Stomach (tissue), 9 donors: ENCODE results near the gene NIT2. TPM values are rescaled to one million over a fixed set of nuclear protein-coding genes. Genes with fewer than 3 reads are reported as not detected.

Experiments
- DNase-seq, 2 donors: peaks; one replicate each; pipeline versions ENCODE4 v3.0.0 to v3.0.0-alpha.2; 2013 to 2019
- H3K27ac ChIP-seq, 5 donors: fragments of 200-600 bp in 4 of 5; sonication (generic) in 4 of 5; one replicate each; pipeline ENCODE4 v1.5.1; 2013 to 2019; ENCODE audit warnings: mild to moderate bottlenecking in 1 of 5, moderate library complexity in 1 of 5
- H3K27me3 ChIP-seq, 3 donors: fragments of 200-600 bp; sonication (generic); one replicate each; pipeline ENCODE4 v1.5.1; 2017 to 2019; ENCODE audit warnings: mixed run types in 1 of 3
- H3K36me3 ChIP-seq, 4 donors: fragments of 200-600 bp; sonication (generic); 1 replicate in 3 of 4; 2 replicates in 1 of 4; pipeline ENCODE4 v1.5.1; 2016 to 2019
- H3K4me1 ChIP-seq, 4 donors: fragments of 200-600 bp; sonication (generic); one replicate each; pipeline ENCODE4 v1.5.1; 2016 to 2019
- H3K4me3 ChIP-seq, 4 donors: fragments of 200-600 bp; sonication (generic) in 3 of 4; one replicate each; pipeline ENCODE4 v1.5.1; 2016 to 2019; ENCODE audit warnings: mild to moderate bottlenecking in 1 of 4
- H3K9me3 ChIP-seq, 4 donors: fragments of 200-600 bp; sonication (generic); one replicate each; pipeline ENCODE4 v1.5.1; 2016 to 2019
- CTCF ChIP-seq, 7 experiments: fragments of 450-650 bp in 4 of 7; fragments of 200-600 bp in 3 of 7; sonication (generic) in 3 of 7; IDR thresholded peaks; one replicate each; pipeline ENCODE4 v1.5.1; 2016 to 2019; ENCODE audit warnings: antibody characterized with exemption in 7 of 7, control low read depth in 2 of 7, mild to moderate bottlenecking in 1 of 7
- EP300 ChIP-seq: sonication (generic); formaldehyde crosslinking; IDR thresholded peaks from one replicate; pipeline ENCODE4 v1.6.1; 2017; ENCODE audit warnings: antibody characterized with exemption
- POLR2A ChIP-seq, 4 donors: fragments of 450-650 bp; IDR thresholded peaks; one replicate each; pipeline ENCODE4 v1.6.1; 2016; ENCODE audit warnings: antibody characterized with exemption in 4 of 4, control low read depth in 2 of 4, mild to moderate bottlenecking in 1 of 4, moderate library complexity in 1 of 4
- POLR2AphosphoS5 ChIP-seq, 3 donors: sonication (generic); formaldehyde crosslinking; IDR thresholded peaks; one replicate each; pipeline ENCODE4 v1.6.1; 2016; ENCODE audit warnings: antibody characterized with exemption in 3 of 3
- WGBS, 5 donors: extraction: QIAGEN DNeasy Blood & Tissue Kit in 3 of 5; methylation state at CpG; one replicate each; pipeline versions ENCODE4 v1.1.5 to v1.1.7; 2013 to 2018; 5-methylcytosine and 5-hydroxymethylcytosine counted together
- intact Hi-C: fragments of 100-400 bp; cut with DNase I; formaldehyde crosslinking; loops from one replicate; pipeline ENCODE4 v1.15.1; 2023; ENCODE audit warnings: low total_unique reads
- polyA plus RNA-seq, 3 donors: library from polyadenylated mRNA; stranded (reverse); fragments of 200-250 nt; gene quantifications; one replicate each; pipeline ENCODE4 v1.2.3, GENCODE V29; 2013
- total RNA-seq, 5 donors: library from RNA; depleted of rRNA; stranded (reverse); fragments of >200 nt; gene quantifications; one replicate each; pipeline versions ENCODE4 v1.1.0 to v1.2.3, GENCODE V29; 2014 to 2016
- donor health status: healthy with polysubstance abuse.
- donor health status: Bipolar disorder and iron deficiency.
- donor health status: healthy.

The NIT2 gene
- total and polyA plus RNA-seq, 8 donors = 4.3 to 53.1 (median 29.6) TPM

GRCh38 chr3:100360757-100361496, 26.4 kb downstream of the NIT2 start:
- Histone ChIP-seq H3K9me3 (no peaks in the 10 kb centered on the region), H3K27ac (no peak overlapping the region), H3K4me1 (no peaks in the 10 kb centered on the region), H3K36me3 (peaks cover 16 to 88% (median 72%) of the 10 kb centered on the region in 4 donors), H3K4me3 (no peak overlapping the region), H3K27me3 (no peaks in the 10 kb centered on the region)
- intact Hi-C loops = no loop called here
- 86 to 94% (median 93%) methylated on average over 4 of the region's 4 CpGs for WGBS, 5 donors
- TF ChIP-seq CTCF (IDR thresholded peaks at IDR 0.05) = no peak
- no peak for DNase-seq

GRCh38 chr3:100361897-100362296, 27.3 kb downstream of the NIT2 start:
- Histone ChIP-seq H3K36me3 (peaks cover 21 to 93% (median 74%) of the 10 kb centered on the region in 4 donors), H3K27me3 (no peaks in the 10 kb centered on the region), H3K9me3 (no peaks in the 10 kb centered on the region), H3K4me1 (no peaks in the 10 kb centered on the region), H3K4me3 (no peak overlapping the region), H3K27ac (no peak overlapping the region)
- no peak for DNase-seq
- no peak for TF ChIP-seq EP300
- TF ChIP-seq POLR2A (IDR thresholded peaks at IDR 0.05) = no peak
- TF ChIP-seq CTCF (IDR thresholded peaks at IDR 0.05) = no peak
- TF ChIP-seq POLR2AphosphoS5 (IDR thresholded peaks at IDR 0.05) = no peak
- intact Hi-C loops = no loop called here
- 69 to 84% (median 71%) methylated on average over 1 of the region's 1 CpG for WGBS, 5 donors

DNA sequence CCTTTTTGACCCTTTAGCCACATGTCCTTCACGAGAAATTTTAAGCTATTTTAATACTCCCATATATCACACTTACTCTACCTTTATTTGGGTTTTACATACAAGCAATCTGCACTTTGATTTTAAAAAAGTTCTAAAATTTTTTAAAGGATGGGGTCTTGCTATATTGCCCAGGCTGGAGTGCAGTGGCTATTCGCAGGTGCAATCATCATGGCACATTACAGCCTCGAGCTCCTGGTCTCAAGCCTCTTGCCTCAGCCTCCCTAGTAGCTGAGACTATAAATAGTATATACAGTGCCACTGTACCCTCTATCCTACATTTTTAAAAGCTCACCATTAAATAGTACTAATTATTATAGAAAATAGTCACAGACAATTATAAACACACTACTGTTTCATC, 29.9 kb downstream of the NIT2 start:
- H3K4me3 ChIP-seq = no peak overlapping the region
- H3K4me1 ChIP-seq = no peaks in the 10 kb centered on the region
- TF ChIP-seq POLR2AphosphoS5 (IDR thresholded peaks at IDR 0.05) = no peak
- no peak for TF ChIP-seq CTCF (IDR thresholded peaks at IDR 0.05)
- TF ChIP-seq EP300 = no peak
- TF ChIP-seq POLR2A (IDR thresholded peaks at IDR 0.05) = no peak
- WGBS, 5 donors = 93 to 99% (median 97%) methylated on average over 3 of the region's 3 CpGs
- no peak overlapping the region for H3K27ac ChIP-seq
- H3K9me3 ChIP-seq = no peaks in the 10 kb centered on the region
- H3K36me3 ChIP-seq = peaks cover 15 to 100% (median 82%) of the 10 kb centered on the region in 4 donors
- DNase-seq = no peak
- no peaks in the 10 kb centered on the region for H3K27me3 ChIP-seq
- intact Hi-C loops = no loop called here

- no peak for TF ChIP-seq EP300
- TF ChIP-seq CTCF (IDR thresholded peaks at IDR 0.05) = no peak
- TF ChIP-seq POLR2AphosphoS5 (IDR thresholded peaks at IDR 0.05) = no peak
- TF ChIP-seq POLR2A (IDR thresholded peaks at IDR 0.05) = no peak
- no peaks in the 10 kb centered on the region for H3K9me3 ChIP-seq
- intact Hi-C loops = no loop called here
- H3K4me1 ChIP-seq = no peaks in the 10 kb centered on the region
- no peak overlapping the region for H3K27ac ChIP-seq
- H3K4me3 ChIP-seq = no peak overlapping the region
- no peak for DNase-seq
- H3K27me3 ChIP-seq = no peaks in the 10 kb centered on the region
- WGBS, 5 donors = 73 to 78% (median 75%) methylated on average over 2 of the region's 2 CpGs
- peaks cover 21 to 96% (median 92%) of the 10 kb centered on the region in 4 donors for H3K36me3 ChIP-seq
Measured at GRCh38 chr3:100366424-100366823, 31.9 kb downstream of the NIT2 start.
